HepG2 (cell line): ENCODE results near the gene ATG3. TPM values are rescaled to one million over a fixed set of nuclear protein-coding genes. Genes with fewer than 3 reads are reported as not detected.

ENCODE experiments used
- ATAC-seq: fragments of 200-7000 bp; cut with Tn5 transposase; 3 replicates; pipeline ENCODE4 v1.9.1; 2020; ENCODE audit warnings: mild to moderate bottlenecking, moderate library complexity
- BruUV-seq: library from RNA; stranded (reverse); fragments of 400-500 nt; replicated peaks from 2 replicates; lab custom pipeline; 2021; lab: Mats Ljungman, UMichigan
- CTCF ChIA-PET: fragments of 300-600 bp; formaldehyde crosslinking; extraction: SDS; loops from one replicate; lab custom pipeline; 2021; ENCODE audit warnings: low total read pairs, inconsistent platforms, low intra/inter-chr PET ratio; lab: Yijun Ruan, JAX
- POLR2A ChIA-PET: fragments of 350-600 bp; sonication (Branson Sonifier 250); formaldehyde crosslinking; loops from one replicate; lab custom pipeline; 2020; ENCODE audit warnings: antibody characterized with exemption, inconsistent platforms; lab: Yijun Ruan, JAX
- DNase-seq: peaks from one replicate; pipeline ENCODE4 v3.0.0-alpha.2; 2015; ENCODE audit warnings: low spot score
- FAIRE-seq: peaks from 3 replicates; lab custom pipeline; 2011; peaks lifted over from hg19 to GRCh38; lab: Jason Lieb, UNC
- H2AFZ ChIP-seq: one replicate; pipeline ENCODE4 v1.6.1; 2011; ENCODE audit warnings: low read length, inconsistent platforms
- H3K27ac ChIP-seq: fragments of 300-600 bp; 3 replicates; pipeline ENCODE4 v1.8.0; 2011; ENCODE audit warnings: mixed run types, mild to moderate bottlenecking, mixed read lengths, low read length, inconsistent platforms; ENCODE audit not compliant: insufficient read depth; ENCODE audit errors: extremely low read length
- H3K27me3 ChIP-seq, 2 experiments: fragments of 200-600 bp in 1 of 2; 2 replicates in 1 of 2; 3 replicates in 1 of 2; pipeline versions ENCODE4 v1.6.0 to v1.8.0; 2011; ENCODE audit warnings: low read length in 2 of 2, mild to moderate bottlenecking in 2 of 2, moderate library complexity in 2 of 2, inconsistent platforms in 1 of 2; ENCODE audit not compliant: insufficient read depth in 2 of 2, control insufficient read depth in 1 of 2
- H3K36me3 ChIP-seq, 2 experiments: fragments of 200-600 bp in 1 of 2; replicated peaks in 1 of 2; 2 replicates in 1 of 2; 3 replicates in 1 of 2; pipeline versions ENCODE4 v1.5.1 to v1.8.0; 2011; ENCODE audit warnings: low read length in 2 of 2, inconsistent platforms in 1 of 2; ENCODE audit not compliant: insufficient read depth in 2 of 2, control insufficient read depth in 1 of 2
- H3K4me1 ChIP-seq: 2 replicates; pipeline ENCODE4 v1.5.1; 2012; ENCODE audit warnings: low read length, inconsistent platforms; ENCODE audit not compliant: insufficient read depth
- H3K4me2 ChIP-seq: 2 replicates; pipeline ENCODE4 v1.6.0; 2011; ENCODE audit warnings: low read depth, low read length, inconsistent platforms
- H3K4me3 ChIP-seq, 3 experiments: fragments of 200-600 bp in 1 of 3; sonication (generic), shearing (Covaris generic) in 1 of 3; replicated peaks in 1 of 3; 2 replicates each; pipeline ENCODE4 v1.5.1; 2011 to 2016; ENCODE audit warnings: low read length in 3 of 3, inconsistent platforms in 2 of 3, low read depth in 2 of 3, mild to moderate bottlenecking in 2 of 3, control low read depth in 1 of 3, mixed read lengths in 1 of 3; ENCODE audit not compliant: insufficient read depth in 1 of 3
- H3K79me2 ChIP-seq: one replicate; pipeline ENCODE4 v1.6.1; 2011; ENCODE audit warnings: low read length, inconsistent platforms; ENCODE audit not compliant: insufficient read depth
- H3K9ac ChIP-seq: 2 replicates; pipeline ENCODE4 v1.6.0; 2011; ENCODE audit warnings: mild to moderate bottlenecking, low read depth, low read length, inconsistent platforms; ENCODE audit not compliant: insufficient read depth
- H3K9me3 ChIP-seq: 2 replicates; pipeline ENCODE4 v1.5.1; 2012; ENCODE audit warnings: mild to moderate bottlenecking, low read length
- H4K20me1 ChIP-seq: 2 replicates; pipeline ENCODE4 v1.6.0; 2011; ENCODE audit warnings: inconsistent platforms, mild to moderate bottlenecking, low read length, moderate library complexity; ENCODE audit not compliant: insufficient read depth
- AHR ChIP-seq: IDR thresholded peaks from 2 replicates; pipeline ENCODE4 v1.6.1; 2018; ENCODE audit warnings: missing genetic modification reagents, missing compliant biosample characterization
- DZIP1 ChIP-seq: sonication (generic); formaldehyde crosslinking; IDR thresholded peaks from 2 replicates; pipeline ENCODE4 v1.5.0; 2020; ENCODE audit warnings: mild to moderate bottlenecking, missing genetic modification reagents
- FOXM1 ChIP-seq: sonication (generic); formaldehyde crosslinking; IDR thresholded peaks from 2 replicates; pipeline ENCODE4 v1.5.0; 2020; ENCODE audit warnings: missing genetic modification reagents
- GFI1 ChIP-seq: sonication (generic); formaldehyde crosslinking; IDR thresholded peaks from 2 replicates; pipeline ENCODE4 v1.5.0; 2020; ENCODE audit warnings: missing genetic modification reagents, mild to moderate bottlenecking, borderline replicate concordance
- IRF2 ChIP-seq: IDR thresholded peaks from 2 replicates; pipeline ENCODE4 v1.6.1; 2018; ENCODE audit warnings: missing genetic modification reagents, missing compliant biosample characterization
- MXD3 ChIP-seq: IDR thresholded peaks from 2 replicates; pipeline ENCODE4 v1.6.1; 2016; ENCODE audit warnings: mild to moderate bottlenecking, missing biosample characterization, missing genetic modification reagents
- NR2F6 ChIP-seq, 2 experiments: IDR thresholded peaks; 2 replicates each; pipeline ENCODE4 v1.6.1; 2016; ENCODE audit warnings: antibody characterized with exemption in 1 of 2, mild to moderate bottlenecking in 1 of 2
- POLR2G ChIP-seq: fragments of 200-400 bp; formaldehyde crosslinking; IDR thresholded peaks from 2 replicates; pipeline ENCODE4 v1.6.1; 2018; ENCODE audit warnings: mild to moderate bottlenecking, low read depth, low read length, moderate library complexity
- RELA ChIP-seq: sonication (generic); formaldehyde crosslinking; IDR thresholded peaks from 2 replicates; pipeline ENCODE4 v1.4.0; 2020; ENCODE audit warnings: missing genetic modification reagents
- RXRB ChIP-seq: IDR thresholded peaks from 2 replicates; pipeline ENCODE4 v1.6.1; 2016; ENCODE audit warnings: borderline replicate concordance, missing genetic modification reagents, missing compliant biosample characterization
- SOX5 ChIP-seq: IDR thresholded peaks from 2 replicates; pipeline ENCODE4 v1.6.1; 2016; ENCODE audit warnings: borderline replicate concordance
- STAT6 ChIP-seq: sonication (generic); formaldehyde crosslinking; IDR thresholded peaks from 2 replicates; pipeline ENCODE4 v1.4.0; 2020; ENCODE audit warnings: missing genetic modification reagents, mild to moderate bottlenecking, borderline replicate concordance
- ZMAT3 ChIP-seq: sonication (generic); formaldehyde crosslinking; conservative IDR thresholded peaks from 2 replicates; pipeline ENCODE4 v1.7.0; 2021; ENCODE audit warnings: missing genetic modification reagents
- ZNF331 ChIP-seq: sonication (generic); formaldehyde crosslinking; IDR thresholded peaks from 2 replicates; pipeline ENCODE4 v1.4.0; 2020; ENCODE audit warnings: missing genetic modification reagents
- ZNF607 ChIP-seq: sonication (generic); formaldehyde crosslinking; IDR thresholded peaks from 2 replicates; pipeline ENCODE4 v1.5.1; 2020; ENCODE audit warnings: missing genetic modification reagents, mild to moderate bottlenecking, borderline replicate concordance
- ZNF792 ChIP-seq: IDR thresholded peaks from 2 replicates; pipeline ENCODE4 v1.6.1; 2016
- WGBS: methylation state at CpG from one replicate; pipeline ENCODE4 v1.1.6; 2017; ENCODE audit warnings: low lambda C conversion rate; 5-methylcytosine and 5-hydroxymethylcytosine counted together
- in situ Hi-C: cut with HindIII; loops from 2 replicates; pipeline ENCODE4 v1.10.0; 2017; ENCODE audit warnings: low pct_unique_long_range_greater_than_20kb; ENCODE audit not compliant: extremely low pct_ligation_motif_present
- intact Hi-C: fragments of 100-400 bp; cut with micrococcal nuclease; formaldehyde crosslinking; loops from one replicate; pipeline ENCODE4 v1.10.0; 2022; ENCODE audit not compliant: unreplicated experiment
- polyA plus RNA-seq, 8 experiments: library from polyadenylated mRNA; depleted of rRNA in 3 of 8; stranded (reverse) in 7 of 8; unstranded in 1 of 8; fragments of >200 nt; fragmentation: Illumina TruSeq in 4 of 8; extraction: Trizol in 4 of 8; gene quantifications; 2 replicates each; pipeline versions ENCODE4 v1.2.1 to v1.2.3, GENCODE V29; 2011 to 2016; ENCODE audit warnings: low read depth in 4 of 8, missing spikeins in 1 of 8, mixed read lengths in 1 of 8; ENCODE audit not compliant: insufficient read depth in 1 of 8
- total RNA-seq, 5 experiments: library from RNA; depleted of rRNA; stranded (reverse); fragments of >200 nt; fragmentation: Illumina TruSeq; extraction: Trizol; gene quantifications; 2 replicates each; pipeline ENCODE4 v1.2.3, GENCODE V29; 2016; ENCODE audit warnings: low read depth in 1 of 5
- TF ChIP-seq, protein P1 (sequence below): sonication (generic); IDR thresholded peaks from 2 replicates; pipeline ENCODE4 v1.6.1; 2016; ENCODE audit warnings: low read depth, borderline replicate concordance
- TF ChIP-seq, protein P2 (sequence below): IDR thresholded peaks from 2 replicates; pipeline ENCODE4 v1.6.1; 2016; ENCODE audit warnings: low read depth, control low read depth

Gene ATG3
- total and polyA plus RNA-seq, 2 of the 13 experiments (the other 11 are each of a cell fraction or from before 2014, with no cell fraction given) = 19.6 to 34.8 TPM

- CTCF ChIA-PET = interaction anchor here (1.4 to 1.9 kb wide), 2 partner anchors 237 to 419 kb away, joined by 6 read pairs; partner anchors contain the start of gene SLC9C1
- POLR2A ChIA-PET = no interaction called here
- intact Hi-C loops = loop anchor here (5.0 kb wide), 1 partner anchor 203 kb away; no protein-coding TSS in a partner anchor
- TF ChIP-seq GFI1 (CRISPR knock-in tag) (no peak), IRF2 (CRISPR knock-in tag) (no peak), SOX5 (CRISPR knock-in tag) (no peak), ZNF792 (CRISPR knock-in tag) (no peak), FOXM1 (no peak), ZNF331 (CRISPR knock-in tag) (no peak), RELA (CRISPR knock-in tag) (no peak), RXRB (CRISPR knock-in tag) (no peak), ZNF607 (CRISPR knock-in tag) (no peak), NR2F6 (IDR thresholded peaks at IDR 0.05) (no peak), NR2F6 (CRISPR knock-in tag; IDR thresholded peaks at IDR 0.05) (no peak), POLR2G (no peak), MXD3 (CRISPR knock-in tag) (no peak), ZMAT3 (no peak), AHR (CRISPR knock-in tag) (no peak), DZIP1 (no peak), STAT6 (no peak)
- TF ChIP-seq, protein P1, sequence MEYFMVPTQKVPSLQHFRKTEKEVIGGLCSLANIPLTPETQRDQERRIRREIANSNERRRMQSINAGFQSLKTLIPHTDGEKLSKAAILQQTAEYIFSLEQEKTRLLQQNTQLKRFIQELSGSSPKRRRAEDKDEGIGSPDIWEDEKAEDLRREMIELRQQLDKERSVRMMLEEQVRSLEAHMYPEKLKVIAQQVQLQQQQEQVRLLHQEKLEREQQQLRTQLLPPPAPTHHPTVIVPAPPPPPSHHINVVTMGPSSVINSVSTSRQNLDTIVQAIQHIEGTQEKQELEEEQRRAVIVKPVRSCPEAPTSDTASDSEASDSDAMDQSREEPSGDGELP = no peak
- TF ChIP-seq, protein P2, sequence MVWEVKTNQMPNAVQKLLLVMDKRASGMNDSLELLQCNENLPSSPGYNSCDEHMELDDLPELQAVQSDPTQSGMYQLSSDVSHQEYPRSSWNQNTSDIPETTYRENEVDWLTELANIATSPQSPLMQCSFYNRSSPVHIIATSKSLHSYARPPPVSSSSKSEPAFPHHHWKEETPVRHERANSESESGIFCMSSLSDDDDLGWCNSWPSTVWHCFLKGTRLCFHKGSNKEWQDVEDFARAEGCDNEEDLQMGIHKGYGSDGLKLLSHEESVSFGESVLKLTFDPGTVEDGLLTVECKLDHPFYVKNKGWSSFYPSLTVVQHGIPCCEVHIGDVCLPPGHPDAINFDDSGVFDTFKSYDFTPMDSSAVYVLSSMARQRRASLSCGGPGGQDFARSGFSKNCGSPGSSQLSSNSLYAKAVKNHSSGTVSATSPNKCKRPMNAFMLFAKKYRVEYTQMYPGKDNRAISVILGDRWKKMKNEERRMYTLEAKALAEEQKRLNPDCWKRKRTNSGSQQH (CRISPR knock-in tag) = no peak
Observed at GRCh38 chr3:112530573-112530972, 31.2 kb downstream of the ATG3 start.

More at GRCh38 chr3:112530573-112530972, 31.2 kb downstream of the ATG3 start:
- in situ Hi-C loops = loop anchor here (10.0 kb wide), 2 partner anchors 206 to 416 kb away; no protein-coding TSS in a partner anchor
- H3K36me3 ChIP-seq = peaks cover 1 to 11% of the 10 kb centered on the region in 2 experiments; a peak in 4 of 5 replicates
- no peak overlapping the region for H3K4me2 ChIP-seq
- no peak overlapping the region for H2AFZ ChIP-seq
- DNase-seq = no peak
- H3K4me3 ChIP-seq = no peak overlapping the region
- FAIRE-seq = no peak
- no TSS peak for BruUV-seq
- H3K27me3 ChIP-seq = no peaks in the 10 kb centered on the region
- ATAC-seq = no peak
- no peak overlapping the region for H3K27ac ChIP-seq
- no peaks in the 10 kb centered on the region for H3K4me1 ChIP-seq
- H3K9ac ChIP-seq = no peak overlapping the region
- no peaks in the 10 kb centered on the region for H3K79me2 ChIP-seq
- WGBS = 95% methylated on average over 3 of the region's 3 CpGs
- H4K20me1 ChIP-seq = no peaks in the 10 kb centered on the region; the same call in 1 of the 2 replicates
- no peaks in the 10 kb centered on the region for H3K9me3 ChIP-seq
